A549 treated with dexamethasone at 1 μM for 4 hours (cell line): ENCODE data around the gene TMCO6. TPM values are rescaled to one million over a fixed set of nuclear protein-coding genes. Genes with fewer than 3 reads are reported as not detected.

ENCODE experiments used
- total RNA-seq: library from RNA; stranded (reverse); fragments of 200-300 nt; extraction: Qiagen RNA extraction; gene quantifications from 5 replicates; pipeline ENCODE4 v1.2.3, GENCODE V29; 2022

The TMCO6 gene
- 8.1 to 14.2 TPM (median 10.8 TPM) in 5 replicates for total RNA-seq

DNA sequence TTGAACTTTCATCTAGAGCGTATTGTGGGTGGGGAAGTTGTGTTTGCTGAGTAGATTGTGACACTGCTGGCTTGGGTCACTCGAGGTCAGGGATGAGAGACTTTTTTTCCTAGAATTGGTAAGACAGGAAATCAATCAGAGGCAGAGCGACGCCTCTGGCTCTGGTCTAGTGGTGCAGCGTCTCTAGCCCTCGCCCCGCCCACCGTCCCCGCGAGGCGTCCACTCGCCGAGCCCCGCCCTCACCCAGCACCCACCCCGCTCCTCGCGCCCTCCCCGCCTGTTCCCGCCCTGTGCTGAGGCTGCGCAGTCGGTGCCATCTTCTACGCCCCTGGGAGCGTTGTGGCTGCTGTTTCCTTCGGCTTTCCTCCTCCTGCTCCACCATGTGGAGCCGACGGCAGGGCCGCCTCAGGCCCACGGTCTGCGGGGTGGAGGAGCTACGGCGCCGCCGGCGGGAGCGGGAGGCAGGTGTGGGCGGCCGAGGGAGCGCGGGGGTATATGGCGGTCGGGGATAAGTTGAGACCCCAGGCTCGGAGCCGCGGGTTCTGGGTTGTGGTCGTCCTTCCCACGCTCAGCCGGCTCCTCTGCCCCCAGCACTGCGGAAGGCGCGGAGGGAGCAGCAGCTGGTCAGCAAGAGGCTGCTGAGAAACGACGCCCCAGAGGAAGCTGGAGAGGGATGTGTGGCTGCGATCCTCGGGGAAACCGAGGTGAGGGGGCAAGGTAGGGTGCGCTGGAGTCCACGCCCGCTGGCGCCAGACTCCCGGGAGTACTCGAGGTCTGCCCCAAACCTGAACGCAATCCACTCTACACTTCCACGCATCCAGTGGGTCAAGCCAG, at the start of gene TMCO6:
TSS of gene TMCO6 (plus strand) at position 304 of the 834 bp plus-strand sequence. CDS start at position 381, 77 bp downstream.

DNA sequence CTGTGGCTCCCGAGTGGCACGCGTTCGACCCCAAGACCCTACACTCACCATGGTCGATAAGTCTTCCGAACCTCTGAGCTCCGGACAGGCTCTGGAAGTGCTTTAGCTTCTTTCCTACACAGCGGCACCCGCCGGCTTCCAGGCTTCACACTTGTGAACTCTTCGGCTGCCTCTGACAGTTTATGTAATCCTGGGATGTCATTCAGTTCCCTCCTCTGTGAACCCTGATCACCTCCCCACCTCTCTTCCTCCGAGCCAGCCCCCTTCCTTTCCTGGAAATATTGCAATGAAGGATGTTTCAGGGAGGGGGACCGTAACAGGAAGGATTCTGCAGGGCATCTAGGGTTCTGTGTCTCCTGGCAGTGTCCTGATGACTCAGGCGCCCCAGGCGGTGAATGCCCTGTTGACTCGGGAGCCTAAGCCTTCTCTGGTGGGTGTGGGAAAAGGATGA, 6.2 kb upstream of the TMCO6 start, which contains the start of gene CD14:
TSS of gene CD14 (minus strand) at position 155 of the 451 bp plus-strand sequence. CDS start at position 51, 104 bp downstream.

GRCh38 chr5:140664359-140665119, 25.3 kb downstream of the TMCO6 start, which contains the start of gene WDR55:
TSS of gene WDR55 (plus strand) at chr5:140664904. CDS start at chr5:140664913, 9 bp downstream.

GRCh38 chr5:140673187-140673976, 34.1 kb downstream of the TMCO6 start, which contains the start of gene DND1:
TSS of gene DND1 (minus strand) at chr5:140673576. CDS start at chr5:140673542, 34 bp downstream.

GRCh38 chr5:140690941-140691924, 52.0 kb downstream of the TMCO6 start, which contains the start of the genes HARS1 and HARS2:
TSS of gene HARS1 (minus strand) at chr5:140691370. CDS start at chr5:140691304, 66 bp downstream.
TSS of gene HARS2 (plus strand) at chr5:140691455. CDS start at chr5:140691649, 194 bp downstream.

Other genes with a start within 250 kb of the TMCO6 start
- gene ANKHD1, start 237.6 kb upstream of the TMCO6 start, total RNA-seq = 40.4 to 60.3 TPM (median 54.5 TPM) in 5 replicates
- gene EIF4EBP3, start 91.8 kb upstream of the TMCO6 start, total RNA-seq = 1.3 to 3.1 TPM (median 1.8 TPM) in 5 replicates
- 37.0 to 43.4 TPM (median 40.9 TPM) in 5 replicates for gene SRA1, start 82.0 kb upstream of the TMCO6 start, total RNA-seq
- 2.9 to 6.0 TPM (median 5.6 TPM) in 5 replicates for gene APBB3, start 74.9 kb upstream of the TMCO6 start, total RNA-seq
- gene SLC35A4, start 74.6 kb upstream of the TMCO6 start, total RNA-seq = 64.1 to 84.6 TPM (median 81.5 TPM) in 5 replicates
- gene CD14, start 6.3 kb upstream of the TMCO6 start, total RNA-seq = 2.6 to 3.4 TPM (median 3.0 TPM) in 5 replicates
- 87.2 to 125 TPM (median 90.7 TPM) in 5 replicates for gene NDUFA2, start 8.2 kb downstream of the TMCO6 start, total RNA-seq
- 101 to 114 TPM (median 104 TPM) in 5 replicates for gene IK, start 8.4 kb downstream of the TMCO6 start, total RNA-seq
- gene WDR55, start 25.5 kb downstream of the TMCO6 start, total RNA-seq = 24.6 to 32.8 TPM (median 31.8 TPM) in 5 replicates
- gene DND1, start 34.1 kb downstream of the TMCO6 start, total RNA-seq = 0.37 to 0.72 TPM (median 0.49 TPM) in 5 replicates
- 75.3 to 80.9 TPM (median 78.3 TPM) in 5 replicates for gene HARS1, start 51.9 kb downstream of the TMCO6 start, total RNA-seq
- gene HARS2, start 52.0 kb downstream of the TMCO6 start, total RNA-seq = 35.2 to 39.8 TPM (median 37.8 TPM) in 5 replicates
- gene ZMAT2, start 61.0 kb downstream of the TMCO6 start, total RNA-seq = 87.0 to 126 TPM (median 90.9 TPM) in 5 replicates
- 0.08 to 0.21 TPM (median 0.18 TPM) in 5 replicates for gene PCDHA1, start 146.7 kb downstream of the TMCO6 start, total RNA-seq
- gene PCDHA2, start 155.4 kb downstream of the TMCO6 start, total RNA-seq = 0.02 to 0.09 TPM (median 0.06 TPM) in 5 replicates
- gene PCDHA3, start 161.6 kb downstream of the TMCO6 start, total RNA-seq = 0.69 to 1.1 TPM (median 0.82 TPM) in 5 replicates
- 1.4 to 2.3 TPM (median 1.8 TPM) in 5 replicates for gene PCDHA4, start 167.6 kb downstream of the TMCO6 start, total RNA-seq
- 0.52 to 0.95 TPM (median 0.85 TPM) in 5 replicates for gene PCDHA5, start 182.2 kb downstream of the TMCO6 start, total RNA-seq
- gene PCDHA6, start 188.5 kb downstream of the TMCO6 start, total RNA-seq = 0.03 to 0.13 TPM (median 0.04 TPM) in 5 replicates
- 0.07 to 0.16 TPM (median 0.12 TPM) in 5 replicates for gene PCDHA7, start 194.8 kb downstream of the TMCO6 start, total RNA-seq
- 0.03 to 0.06 TPM (median 0.04 TPM) in 5 replicates for gene PCDHA8, start 201.7 kb downstream of the TMCO6 start, total RNA-seq
- 0.01 TPM in 1 of 5 replicates, not detected in the others for gene PCDHA9, start 208.9 kb downstream of the TMCO6 start, total RNA-seq
- under 0.01 to 0.05 TPM (median 0.02 TPM) in 3 of 5 replicates, not detected in the others for gene PCDHA10, start 216.4 kb downstream of the TMCO6 start, total RNA-seq
- gene PCDHA11, start 229.5 kb downstream of the TMCO6 start, total RNA-seq = 0.07 to 0.34 TPM (median 0.11 TPM) in 5 replicates
- 2.8 to 3.7 TPM (median 2.9 TPM) in 5 replicates for gene PCDHA12, start 235.9 kb downstream of the TMCO6 start, total RNA-seq
- gene PCDHA13, start 242.7 kb downstream of the TMCO6 start, total RNA-seq = 0.04 to 0.09 TPM (median 0.06 TPM) in 4 of 5 replicates, not detected in the other